PC-3 (cell line): ENCODE measurements around the gene RC3H1.

Experiments used
- EZH2 ChIP-seq: fragments of 300-600 bp; sonication (generic); IDR thresholded peaks from one replicate; pipeline ENCODE4 v1.6.1; 2017; ENCODE audit warnings: antibody characterized with exemption, mild to moderate bottlenecking, low read length; ENCODE audit not compliant: unreplicated experiment
- TF ChIP-seq, protein P1 (sequence below): fragments of 300-600 bp; sonication (generic); conservative IDR thresholded peaks from 2 replicates; pipeline ENCODE4 v1.5.1; 2017; ENCODE audit warnings: antibody characterized with exemption, low read depth, mild to moderate bottlenecking, low read length

GRCh38 chr1:174005032-174005431 lies 17.1 kb downstream of the RC3H1 start:
- TF ChIP-seq, protein P1, sequence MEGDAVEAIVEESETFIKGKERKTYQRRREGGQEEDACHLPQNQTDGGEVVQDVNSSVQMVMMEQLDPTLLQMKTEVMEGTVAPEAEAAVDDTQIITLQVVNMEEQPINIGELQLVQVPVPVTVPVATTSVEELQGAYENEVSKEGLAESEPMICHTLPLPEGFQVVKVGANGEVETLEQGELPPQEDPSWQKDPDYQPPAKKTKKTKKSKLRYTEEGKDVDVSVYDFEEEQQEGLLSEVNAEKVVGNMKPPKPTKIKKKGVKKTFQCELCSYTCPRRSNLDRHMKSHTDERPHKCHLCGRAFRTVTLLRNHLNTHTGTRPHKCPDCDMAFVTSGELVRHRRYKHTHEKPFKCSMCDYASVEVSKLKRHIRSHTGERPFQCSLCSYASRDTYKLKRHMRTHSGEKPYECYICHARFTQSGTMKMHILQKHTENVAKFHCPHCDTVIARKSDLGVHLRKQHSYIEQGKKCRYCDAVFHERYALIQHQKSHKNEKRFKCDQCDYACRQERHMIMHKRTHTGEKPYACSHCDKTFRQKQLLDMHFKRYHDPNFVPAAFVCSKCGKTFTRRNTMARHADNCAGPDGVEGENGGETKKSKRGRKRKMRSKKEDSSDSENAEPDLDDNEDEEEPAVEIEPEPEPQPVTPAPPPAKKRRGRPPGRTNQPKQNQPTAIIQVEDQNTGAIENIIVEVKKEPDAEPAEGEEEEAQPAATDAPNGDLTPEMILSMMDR = no peak
- no peak for TF ChIP-seq EZH2
